DMS114 treated with DMSO at 0.1 percent for 48 hours (cell line): ENCODE results near the gene ACOX3.
"Not testable (repeated sequence)": the region's sequence is repeated elsewhere in the genome, so short reads cannot be mapped to it uniquely, and the experiment has no call there.

ENCODE experiments used
- DNase-seq: peaks from one replicate; lab custom pipeline; 2025; ENCODE audit not compliant: unreplicated experiment; lab: John Stamatoyannopoulos, UW

ACOX3 gene

DNA sequence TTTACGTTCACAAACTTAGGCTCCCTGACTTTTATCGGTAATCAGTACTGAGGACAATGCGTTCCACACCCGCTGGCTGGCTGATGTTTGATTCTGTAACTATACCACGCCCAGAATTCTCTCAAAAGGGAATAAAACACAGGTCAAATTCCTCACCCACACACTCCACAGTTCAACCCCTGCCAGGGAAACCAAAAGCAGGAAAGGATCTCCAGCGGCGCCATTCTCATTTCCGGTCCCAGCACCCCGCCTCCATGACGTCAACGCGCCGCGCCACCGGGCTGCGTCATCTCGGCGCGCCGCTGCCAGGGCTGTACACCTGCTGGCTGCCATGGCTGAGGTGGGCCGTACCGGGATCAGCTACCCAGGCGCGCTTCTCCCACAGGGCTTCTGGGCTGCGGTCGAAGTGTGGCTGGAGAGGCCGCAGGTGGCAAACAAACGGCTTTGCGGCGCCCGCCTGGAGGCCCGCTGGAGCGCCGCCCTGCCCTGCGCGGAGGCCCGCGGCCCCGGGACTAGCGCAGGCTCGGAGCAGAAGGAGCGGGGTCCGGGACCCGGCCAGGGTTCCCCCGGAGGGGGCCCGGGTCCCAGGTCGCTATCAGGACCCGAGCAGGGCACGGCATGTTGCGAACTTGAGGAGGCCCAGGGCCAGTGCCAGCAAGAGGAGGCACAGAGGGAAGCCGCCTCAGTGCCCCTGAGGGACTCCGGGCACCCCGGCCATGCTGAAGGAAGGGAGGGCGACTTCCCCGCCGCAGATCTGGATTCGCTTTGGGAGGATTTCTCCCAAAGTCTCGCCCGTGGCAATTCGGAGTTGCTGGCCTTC, at the start of gene ACOX3, which contains the start of gene TRMT44:
Gene ACOX3 (minus strand): TSS at position 232 of the 820 bp plus-strand sequence. CDS start 24,202 bp downstream, outside the sequence.
Gene TRMT44 (plus strand): TSS at position 286 of the 820 bp plus-strand sequence. CDS start 46 bp downstream, at position 332.
- peak; percentile 67 for DNase-seq

DNA sequence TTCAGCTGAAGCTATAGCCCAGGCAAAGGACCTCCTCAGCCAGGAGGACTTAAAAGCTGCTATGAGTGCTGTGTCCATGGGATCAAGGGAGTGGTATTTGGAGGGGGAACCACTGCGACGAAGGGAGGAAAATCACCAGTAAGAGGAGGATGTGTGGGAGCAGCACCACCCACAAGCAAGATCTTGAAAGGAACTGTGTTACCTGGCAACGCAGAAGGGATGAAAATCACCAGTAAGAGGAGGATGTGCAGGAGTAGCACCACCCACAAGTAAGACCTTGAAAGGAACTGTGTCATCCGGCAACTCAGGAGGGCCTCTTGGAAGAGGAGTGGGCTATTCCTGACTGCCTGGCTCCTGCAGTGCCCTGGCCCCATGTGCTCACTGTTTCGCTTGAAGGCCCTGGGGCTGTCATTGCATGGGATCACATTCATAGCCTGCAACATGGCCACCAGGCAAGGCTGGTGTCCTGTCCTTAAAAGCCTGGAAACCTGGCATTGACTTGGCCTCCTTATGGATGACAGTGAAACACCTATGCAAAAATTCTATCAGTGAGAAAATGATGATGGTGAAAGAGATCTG, 48.4 kb upstream of the ACOX3 start:
- no peak for DNase-seq

DNA sequence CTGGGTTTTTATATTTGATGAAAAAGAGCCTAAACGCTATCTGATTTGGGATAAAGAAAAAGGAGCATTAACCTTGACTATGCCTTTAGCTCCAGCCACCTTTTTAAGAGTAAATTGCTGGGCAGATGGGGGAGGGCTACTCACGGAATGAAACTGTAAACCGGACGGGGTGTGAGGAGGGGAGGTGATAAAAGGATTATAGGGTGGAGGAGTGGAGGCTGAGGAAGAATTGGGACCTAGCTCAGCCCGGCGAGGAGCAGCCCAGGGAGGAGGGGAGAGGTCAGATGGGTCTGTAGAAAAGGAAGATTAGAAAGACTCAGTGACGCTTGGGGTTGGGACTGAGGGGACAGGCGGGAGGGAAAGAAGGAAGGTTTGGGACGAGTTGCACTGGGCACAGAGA, 46.1 kb upstream of the ACOX3 start:
- not testable (repeated sequence) for DNase-seq

DNA sequence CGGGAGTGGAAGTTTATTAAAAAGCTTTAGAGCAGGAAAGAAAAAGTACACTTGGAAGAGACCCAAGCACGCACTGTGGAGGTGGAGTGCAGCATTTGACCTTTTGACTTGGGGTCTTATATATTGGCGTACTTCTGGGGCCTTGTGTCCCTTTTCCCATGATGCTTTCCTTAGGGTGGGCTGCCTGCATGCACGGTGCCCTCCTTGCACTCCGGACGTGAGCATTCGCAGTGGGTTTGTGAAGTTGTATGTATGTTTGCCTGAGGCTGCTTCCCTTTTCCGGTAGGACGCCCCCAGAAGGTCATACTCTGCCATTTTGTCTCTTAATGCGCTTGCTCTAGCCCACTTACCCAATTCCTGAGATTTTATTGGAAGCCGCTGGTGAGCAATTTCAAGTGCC, 39.7 kb upstream of the ACOX3 start:
- no peak for DNase-seq

DNA sequence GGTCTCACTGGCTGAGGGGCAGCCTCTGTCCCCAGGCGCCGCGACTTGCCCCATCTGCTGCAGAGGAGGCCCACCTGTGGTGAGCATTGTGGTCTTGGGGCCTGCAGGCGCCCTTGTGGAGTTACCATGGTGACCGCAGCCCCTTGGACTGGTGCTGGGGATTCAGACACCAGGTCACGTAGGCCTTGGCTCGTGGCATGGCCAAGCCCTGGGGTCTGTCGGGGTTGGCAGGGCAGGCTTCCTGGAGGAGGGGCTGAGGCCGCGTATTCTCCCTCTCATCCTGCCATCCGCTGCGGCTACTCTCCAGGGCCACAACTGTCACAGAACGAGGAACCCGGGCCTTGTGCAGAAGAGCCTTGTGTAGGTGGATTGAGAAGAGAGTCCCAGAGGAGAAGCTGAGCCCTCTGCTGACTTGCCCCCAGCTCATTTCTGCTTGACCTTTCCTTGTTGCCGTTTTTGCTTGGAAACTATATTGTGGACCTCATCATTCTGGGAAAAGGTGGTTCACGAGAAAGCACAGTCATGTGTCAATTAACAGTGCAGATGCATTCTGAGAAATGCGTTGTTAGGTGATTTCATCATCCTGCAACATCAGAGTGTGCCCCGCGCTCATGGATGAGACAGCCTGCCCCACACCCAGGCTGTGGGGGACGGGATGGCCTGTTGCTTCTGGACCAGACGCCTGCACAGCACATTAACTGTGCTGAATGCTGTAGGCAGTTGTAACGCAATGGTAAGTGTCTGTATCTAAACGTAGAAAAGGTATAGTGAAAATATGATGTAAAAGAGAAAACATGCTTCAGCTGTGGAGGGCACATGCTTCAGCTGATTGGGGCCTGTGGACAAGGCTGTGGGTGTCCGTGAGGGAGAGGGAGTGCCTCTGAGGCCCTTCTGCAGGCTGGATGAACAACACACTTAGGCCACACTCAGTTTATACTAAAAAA, 38.5 kb upstream of the ACOX3 start:
- no peak for DNase-seq

DNA sequence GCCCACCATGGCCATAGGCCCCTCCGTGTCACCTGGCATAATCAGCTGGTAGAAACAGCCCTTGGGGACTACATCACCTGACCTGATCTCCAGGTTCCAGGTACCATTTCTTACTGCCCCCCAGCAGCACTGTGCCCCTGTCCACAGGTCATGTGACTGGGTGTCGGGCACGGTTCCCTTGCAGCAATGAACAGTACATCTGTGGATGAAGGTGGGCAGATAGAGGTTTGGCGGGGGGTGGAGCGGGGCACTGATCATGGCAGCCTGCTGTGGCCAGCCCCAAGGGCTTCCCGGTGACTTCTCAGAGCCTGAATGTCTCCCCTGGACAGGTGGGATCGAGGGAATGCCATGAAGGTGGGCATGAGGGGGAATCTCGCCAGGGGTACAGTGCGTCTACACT, 37.8 kb upstream of the ACOX3 start:
- no peak for DNase-seq

DNA sequence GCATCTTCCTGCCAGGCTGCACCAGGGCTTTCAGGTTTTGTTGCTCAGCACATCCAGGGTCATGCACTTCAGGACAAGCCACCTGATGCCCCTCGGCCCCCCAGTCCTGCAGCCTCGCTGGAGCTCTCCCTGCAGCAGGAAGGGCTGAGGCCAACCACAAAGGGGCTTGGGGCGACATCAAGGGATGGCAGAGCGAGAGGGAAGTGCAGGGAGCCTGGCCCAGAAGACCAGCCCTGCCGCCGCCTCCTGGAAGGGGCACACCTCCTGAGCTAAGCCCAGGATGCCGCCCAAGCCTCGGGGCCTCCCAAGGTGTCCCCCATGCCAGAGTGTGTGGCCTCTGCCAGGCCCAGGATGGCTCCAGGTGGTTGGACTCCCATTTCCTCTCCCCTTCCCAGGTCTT, 37.2 kb upstream of the ACOX3 start:
- DNase-seq: no peak

DNA sequence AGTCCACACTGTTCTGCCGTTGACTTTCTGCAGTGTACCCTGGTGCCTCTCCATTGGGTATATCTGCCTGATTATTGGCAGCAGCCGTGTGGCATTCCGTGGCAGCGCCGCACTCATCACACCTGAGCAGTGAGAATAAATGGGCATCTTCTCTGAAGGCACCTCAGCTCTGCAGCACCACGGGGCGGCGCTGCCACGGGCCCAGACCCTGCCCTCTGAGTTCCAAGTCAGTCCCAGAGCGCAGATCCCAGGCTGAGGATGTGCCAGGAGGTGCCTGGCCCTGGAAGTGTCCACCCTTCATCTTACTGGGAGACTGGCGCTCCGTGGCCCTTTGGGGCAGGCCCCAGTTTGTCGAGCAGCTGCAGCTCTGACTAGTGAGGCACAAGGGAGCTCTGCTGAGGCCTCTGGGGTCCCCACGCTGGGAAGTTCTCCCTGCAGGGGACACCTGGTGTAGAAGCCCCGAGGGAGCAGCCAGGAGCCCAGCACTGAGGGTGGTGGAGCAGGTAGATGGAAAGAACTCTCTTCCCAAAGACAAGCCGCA, 36.6 kb upstream of the ACOX3 start:
- DNase-seq: no peak

DNA sequence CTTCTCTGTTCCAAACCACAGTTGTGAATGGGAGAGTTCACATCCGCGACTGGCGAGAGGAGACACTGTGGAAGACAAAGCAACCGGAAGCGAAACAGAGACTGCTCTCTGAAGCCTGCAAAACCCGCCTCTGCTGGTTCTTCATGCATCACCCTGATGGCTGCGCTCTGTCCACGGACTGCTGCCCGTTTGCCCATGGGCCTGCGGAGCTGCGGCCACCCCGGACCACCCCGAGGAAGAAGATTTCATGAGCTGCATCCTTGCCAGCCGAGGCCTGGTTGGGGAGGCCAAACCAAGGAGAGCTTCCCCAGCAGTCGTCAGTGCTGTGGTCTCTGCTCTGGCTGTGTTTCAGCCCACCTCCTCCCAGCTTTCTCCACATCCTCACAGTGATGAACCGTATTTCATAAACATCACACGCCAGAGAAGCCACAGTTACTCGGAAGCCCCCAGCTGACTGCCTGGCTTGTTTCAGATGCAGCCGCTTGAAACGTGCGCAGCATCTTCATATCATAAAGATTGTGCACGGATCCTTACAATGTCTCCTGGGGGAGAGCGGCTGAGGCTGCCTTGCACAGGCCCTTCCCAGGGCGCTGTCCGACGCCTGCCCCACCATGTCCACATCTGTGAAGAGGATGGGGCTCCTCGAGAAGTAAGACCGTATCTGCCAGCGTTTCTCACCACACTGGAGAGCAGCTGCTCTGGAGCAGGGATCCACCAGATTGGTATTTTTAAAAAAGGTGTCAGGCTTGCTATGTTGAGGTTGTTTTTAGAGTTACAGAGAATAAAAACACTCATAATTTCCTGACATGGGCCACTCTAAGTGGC, 35.4 kb upstream of the ACOX3 start:
- DNase-seq: no peak

DNA sequence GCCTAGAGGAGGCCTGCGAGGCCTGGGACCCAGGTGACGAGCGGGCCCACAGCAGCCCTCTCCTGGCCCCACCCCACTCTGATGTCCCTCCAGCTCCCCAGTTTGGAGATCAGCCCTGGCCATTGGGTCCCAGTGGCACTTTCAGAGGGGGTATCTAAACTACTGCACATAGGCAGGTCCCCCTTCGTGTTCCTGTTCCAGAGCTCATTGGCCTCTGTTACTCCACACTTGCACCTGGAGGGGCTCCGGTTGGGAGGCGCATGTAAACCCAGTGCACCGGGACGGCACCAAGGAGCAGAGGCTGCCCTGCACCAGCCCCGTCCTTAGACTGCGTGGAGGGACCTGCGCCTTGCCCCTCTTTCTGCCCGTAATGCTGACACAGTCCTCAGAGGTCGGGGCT, 34.3 kb upstream of the ACOX3 start:
- no peak for DNase-seq

DNA sequence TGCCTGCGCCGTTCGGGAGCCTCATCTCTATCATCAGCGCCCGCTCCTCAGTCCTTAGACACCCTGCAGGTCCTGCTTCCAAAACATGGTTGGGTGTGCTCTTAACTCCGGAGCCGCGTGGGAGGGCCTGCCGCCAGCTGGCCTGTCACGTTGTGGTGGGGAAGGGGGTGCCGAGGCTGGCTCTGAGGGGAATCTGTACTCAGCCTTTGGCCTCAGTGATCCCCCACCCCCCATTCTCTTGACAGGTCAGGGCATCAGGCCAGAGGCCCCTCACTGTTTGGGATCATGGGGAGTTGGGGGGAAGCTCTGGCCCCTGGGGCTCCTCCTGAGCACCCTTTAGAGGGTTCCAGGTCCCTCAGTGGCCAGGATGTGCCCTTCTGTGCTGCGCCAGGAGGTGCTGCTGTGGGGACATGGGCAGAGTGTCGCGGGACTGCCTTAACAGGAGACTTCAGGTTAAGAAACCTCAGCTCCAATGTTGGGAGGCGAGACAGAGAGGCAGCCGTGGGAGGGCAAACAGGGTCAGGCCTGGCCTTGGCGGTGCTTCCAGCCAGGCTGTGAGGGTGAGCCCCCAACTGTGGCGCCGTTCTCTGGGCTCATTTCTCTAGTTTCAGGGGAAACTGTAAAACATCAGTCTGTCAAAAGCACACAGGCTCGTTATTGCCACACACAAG, 33.5 kb upstream of the ACOX3 start:
- no peak for DNase-seq

DNA sequence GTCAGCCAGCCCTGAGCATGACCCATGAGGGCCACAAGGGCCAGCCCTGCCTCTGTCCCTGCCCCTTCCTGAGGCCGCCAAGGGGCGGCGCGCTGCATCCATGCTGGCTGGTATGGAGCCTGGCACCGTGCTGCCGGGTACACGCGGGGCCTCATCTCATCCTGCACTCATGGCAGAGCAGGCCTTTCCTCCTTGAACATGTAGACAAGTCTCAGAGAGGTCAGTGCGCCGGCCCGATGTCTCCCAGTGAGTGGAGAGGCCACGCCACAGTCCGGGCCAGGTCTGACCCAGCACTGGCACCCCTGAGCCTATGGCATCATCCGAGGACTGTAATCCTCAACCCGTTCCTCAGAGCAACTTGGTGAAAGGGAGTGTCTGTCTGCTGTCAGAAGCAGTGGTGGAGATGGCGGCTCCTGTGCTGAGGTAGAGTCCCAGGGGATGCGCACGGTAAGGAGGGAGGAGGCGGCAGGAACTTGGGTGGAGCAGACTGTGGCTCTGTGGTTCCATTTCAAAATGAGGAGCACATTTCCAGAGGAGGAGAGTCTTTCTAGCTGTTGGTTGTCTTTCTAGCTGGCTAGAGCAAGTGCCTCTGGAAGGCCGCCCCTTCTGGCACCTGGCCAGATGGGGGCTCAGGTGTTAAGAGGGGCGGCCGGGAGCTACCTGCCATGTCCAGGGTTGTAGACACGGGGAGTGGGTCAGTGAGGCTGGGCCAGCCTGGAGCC, 32.8 kb upstream of the ACOX3 start:
- DNase-seq: no peak

DNA sequence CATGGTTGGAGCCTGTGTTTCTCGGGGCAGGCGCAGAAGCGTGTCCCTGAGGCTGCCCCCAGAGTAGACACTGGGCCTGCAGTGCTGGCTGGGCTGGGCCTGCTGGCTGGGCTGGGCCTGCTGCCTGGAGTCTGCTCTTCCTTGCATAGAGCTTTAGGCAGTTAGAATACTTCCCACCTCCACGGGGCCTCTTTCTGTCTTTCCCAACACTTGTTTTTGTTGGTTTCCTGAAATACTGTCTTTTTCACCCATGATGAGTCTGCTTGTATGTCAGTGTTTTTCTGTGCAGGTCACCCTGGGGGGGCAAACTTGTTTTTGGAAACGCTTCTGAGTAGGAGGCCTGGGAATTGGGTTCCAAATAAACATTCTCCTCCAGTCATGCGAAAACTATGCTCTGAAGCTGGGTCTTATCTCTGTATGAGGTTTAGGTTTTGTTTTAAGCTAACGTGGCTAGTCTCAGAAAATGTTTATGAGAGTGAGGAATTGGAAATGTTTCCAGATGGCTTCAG, 32.2 kb upstream of the ACOX3 start:
- DNase-seq: no peak

DNA sequence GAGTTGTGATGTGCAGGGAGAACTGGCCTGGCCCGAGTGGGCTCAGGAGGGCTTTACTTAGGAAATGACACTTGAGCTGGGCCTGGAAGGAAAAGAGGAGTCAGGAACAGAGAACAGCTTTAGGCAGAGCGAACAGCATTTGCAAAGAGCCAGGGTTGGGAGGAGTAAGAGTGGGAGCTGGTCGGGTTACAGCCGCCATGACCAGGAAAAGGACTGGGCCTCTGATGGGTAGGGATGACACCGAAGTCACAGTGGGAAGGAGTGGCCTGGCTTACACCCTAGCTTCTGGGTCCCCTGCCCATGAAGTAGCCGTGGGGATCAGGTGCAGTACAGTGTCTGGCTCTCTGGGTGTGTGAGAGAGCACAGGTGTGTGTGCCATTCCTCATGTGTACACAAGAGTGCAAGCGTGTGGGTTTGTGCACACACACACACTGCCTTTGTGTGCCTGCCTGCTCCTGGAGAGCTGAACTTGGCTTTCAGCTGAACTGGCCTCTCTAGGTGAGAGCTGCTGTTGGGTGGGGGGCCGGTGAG, 31.7 kb upstream of the ACOX3 start:
- DNase-seq: no peak

DNA sequence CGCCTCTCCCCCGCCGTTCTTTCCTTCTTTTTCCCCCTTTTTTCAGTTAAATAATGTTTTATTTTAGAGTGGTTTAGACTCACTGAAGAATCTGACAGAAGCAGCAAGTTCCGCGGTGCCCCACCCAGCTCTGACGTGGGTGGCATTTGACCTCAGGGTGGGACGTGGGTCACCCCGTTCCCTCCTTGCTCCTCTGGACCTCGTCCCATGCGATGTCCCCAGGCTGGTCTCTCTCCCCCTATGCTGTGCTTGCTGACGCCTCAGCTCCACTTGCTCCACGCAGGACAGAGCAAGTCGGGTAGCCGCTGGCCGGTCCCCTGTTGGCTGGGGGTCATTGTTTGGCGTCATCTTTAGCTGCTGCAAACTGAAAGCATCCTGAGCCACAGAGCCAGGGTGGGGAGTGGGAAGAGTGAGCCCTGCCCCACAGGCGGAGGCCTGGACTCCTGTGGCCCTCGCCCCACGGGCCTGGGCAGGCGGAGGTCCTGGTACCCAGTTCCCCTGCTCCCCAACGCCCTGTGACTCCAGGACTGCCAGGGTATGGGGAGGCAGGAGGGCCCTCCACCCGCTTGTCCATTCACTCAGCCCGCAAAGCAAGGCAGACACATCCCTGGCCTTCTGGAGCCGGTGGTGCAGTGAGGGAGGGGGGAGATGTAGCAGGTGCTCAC, 30.8 kb upstream of the ACOX3 start:
- no peak for DNase-seq

DNA sequence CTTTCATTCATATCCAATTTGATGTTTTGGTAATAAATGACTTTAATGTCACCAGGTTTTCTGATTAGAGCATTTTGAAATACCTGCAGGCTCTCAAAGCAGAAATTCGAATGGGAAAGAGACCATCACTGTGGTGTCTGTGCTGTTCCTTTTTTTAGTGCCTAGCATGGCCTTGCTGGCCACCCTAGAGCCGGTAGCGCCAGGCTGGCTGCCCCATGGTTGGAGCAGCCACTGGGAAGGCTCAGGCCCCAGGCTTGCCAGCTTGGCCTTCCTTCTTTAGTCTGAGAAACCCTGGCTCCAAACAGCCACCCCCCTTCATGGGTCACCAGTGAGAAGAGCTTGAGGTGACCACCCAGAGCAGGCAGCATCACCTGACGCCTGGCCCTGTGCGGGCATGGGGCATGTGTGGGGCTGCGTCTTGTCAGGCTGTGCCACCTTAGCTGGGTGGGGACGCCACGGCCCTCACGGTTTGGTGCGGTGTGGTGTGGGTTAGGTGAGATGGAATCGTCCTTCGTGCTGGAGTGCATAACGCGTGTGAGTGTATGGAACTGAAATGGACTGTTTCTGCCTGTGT, 30.0 kb upstream of the ACOX3 start:
- no peak for DNase-seq

DNA sequence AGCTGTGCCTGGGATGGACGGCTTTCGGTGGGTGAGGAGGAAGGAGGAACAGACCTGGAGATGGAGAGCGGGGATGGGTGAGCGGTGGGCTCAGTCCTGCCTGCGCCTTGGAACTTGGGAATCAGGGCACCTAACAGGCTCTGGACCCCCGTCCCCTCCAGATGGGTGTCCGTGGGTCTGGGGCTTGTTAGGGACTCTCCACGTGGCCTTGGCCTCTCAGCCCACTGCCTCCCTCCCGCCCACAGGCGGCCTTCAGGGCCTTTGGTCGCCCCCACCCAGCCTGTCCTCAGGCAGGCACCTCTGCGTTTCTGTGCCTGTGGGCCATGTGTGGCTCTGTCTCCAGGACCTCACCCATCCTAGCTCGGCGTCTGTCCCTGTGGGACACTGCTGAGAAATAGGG, 29.0 kb upstream of the ACOX3 start:
- DNase-seq: no peak
